HG03135 (cell line): ENCODE measurements around the gene PSMD3.

Experiments used
- ATAC-seq: cut with Tn5 transposase; IDR thresholded peaks from one replicate; pipeline ENCODE4 v1.9.1; 2021; ENCODE audit warnings: mild to moderate bottlenecking, moderate library complexity; ENCODE audit not compliant: unreplicated experiment

The PSMD3 gene

DNA sequence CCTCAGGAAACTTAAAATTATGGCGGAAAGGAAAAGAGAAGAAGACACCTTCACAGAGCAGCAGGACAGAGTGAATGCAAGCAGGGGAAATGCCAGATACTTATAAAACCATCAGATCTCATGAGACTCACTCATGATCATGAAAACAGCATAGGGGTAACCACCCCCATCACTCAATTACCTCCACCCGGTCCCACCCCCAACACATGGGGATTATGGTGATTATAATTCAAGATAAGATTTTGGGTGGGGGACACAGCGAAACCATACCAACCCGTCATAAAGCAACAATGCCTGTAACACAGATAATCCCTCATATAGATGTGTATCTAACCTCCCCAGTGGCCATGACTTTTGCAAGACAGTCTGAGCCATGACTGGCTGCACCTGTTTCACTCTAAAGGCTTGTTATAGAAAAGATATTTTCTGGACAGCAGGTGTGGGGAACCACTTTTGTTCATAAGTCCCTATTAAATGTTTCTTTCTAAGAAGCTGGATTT, 24.8 kb upstream of the PSMD3 start:
- ATAC-seq: no peak

- ATAC-seq: no peak
These were observed 20.0 kb upstream of the PSMD3 start for GRCh38 chr17:39960524-39961041.

- ATAC-seq: no peak
These were observed 17.9 kb upstream of the PSMD3 start, which contains the start of gene GSDMA for GRCh38 chr17:39962642-39963220. GSDMA (plus strand) TSS chr17:39963004; CDS start chr17:39965688, 2,684 bp downstream.

- no peak for ATAC-seq
These were observed 16.8 kb upstream of the PSMD3 start for GRCh38 chr17:39963829-39964228.

- ATAC-seq: no peak
These were observed 15.4 kb upstream of the PSMD3 start for GRCh38 chr17:39965017-39965699.

DNA sequence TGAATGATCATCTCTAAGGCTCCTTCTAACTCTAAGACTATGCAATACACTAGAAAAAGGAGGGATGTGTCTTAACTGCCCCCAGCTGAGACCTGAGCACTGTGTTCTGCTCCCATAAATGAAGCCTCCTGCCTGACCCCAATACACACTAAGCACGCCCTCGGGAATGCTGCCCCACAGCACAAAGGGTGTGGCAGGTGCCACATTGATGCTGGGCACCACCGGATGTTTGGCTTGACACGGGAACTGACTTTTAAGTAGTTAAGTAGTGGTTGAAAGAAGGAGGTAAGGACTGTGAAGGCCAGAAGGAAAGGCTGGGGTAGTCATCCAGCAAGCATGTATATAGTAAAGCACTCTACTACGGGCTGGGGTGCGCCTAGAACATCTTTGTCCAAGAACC, 13.8 kb upstream of the PSMD3 start:
- no peak for ATAC-seq

DNA sequence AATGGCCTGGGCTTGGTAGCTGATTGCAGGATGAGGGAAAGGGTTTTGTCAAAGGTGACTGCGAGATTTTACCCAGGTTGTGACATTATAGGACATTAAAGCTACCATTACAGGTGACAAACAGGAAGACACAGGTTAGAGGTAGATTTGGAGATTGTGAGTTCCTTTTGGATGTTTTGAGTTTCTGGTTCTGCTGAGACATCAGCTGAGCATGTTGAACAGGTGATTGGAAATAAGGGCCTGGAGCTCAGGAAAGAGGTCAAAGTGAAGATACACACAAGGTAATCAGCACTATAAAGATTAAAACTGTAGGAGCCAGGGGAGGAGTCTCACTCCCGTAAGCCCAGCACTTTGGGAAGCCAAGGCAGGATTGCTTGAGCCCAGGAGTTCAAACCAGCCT, 11.8 kb upstream of the PSMD3 start:
- no peak for ATAC-seq

- ATAC-seq: no peak
These were observed 11.2 kb upstream of the PSMD3 start for GRCh38 chr17:39969375-39969774.

GRCh38 chr17:39970157-39970692, 10.4 kb upstream of the PSMD3 start:
- no peak for ATAC-seq

DNA sequence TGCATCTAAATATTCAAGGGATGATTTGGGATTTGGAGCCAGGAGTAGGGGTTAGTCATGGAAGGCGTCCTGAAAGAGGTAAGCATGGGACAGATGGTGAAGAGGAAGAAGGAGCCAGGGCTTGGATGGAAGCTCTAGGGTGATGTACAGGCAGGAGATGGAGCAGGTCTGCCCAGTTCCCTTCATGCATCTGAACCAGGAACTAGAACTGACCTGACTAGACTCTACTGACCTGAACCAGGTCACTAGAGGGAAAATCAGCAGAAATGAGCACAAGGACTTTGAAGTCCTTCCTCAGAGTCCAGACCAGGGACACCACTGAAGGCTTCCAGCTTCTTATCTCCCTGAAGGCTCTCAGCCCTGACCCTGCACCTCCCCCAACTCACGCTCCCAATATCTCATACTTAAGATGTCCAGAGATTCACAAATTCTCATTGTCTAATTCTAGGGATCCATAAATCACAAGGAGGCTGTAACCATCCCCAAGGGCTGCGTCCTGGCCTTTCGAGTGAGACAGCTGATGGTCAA, 9.5 kb upstream of the PSMD3 start:
- ATAC-seq: no peak

GRCh38 chr17:39972271-39972670, 8.3 kb upstream of the PSMD3 start:
- ATAC-seq: no peak

GRCh38 chr17:39973496-39973895, 7.1 kb upstream of the PSMD3 start:
- no peak for ATAC-seq

DNA sequence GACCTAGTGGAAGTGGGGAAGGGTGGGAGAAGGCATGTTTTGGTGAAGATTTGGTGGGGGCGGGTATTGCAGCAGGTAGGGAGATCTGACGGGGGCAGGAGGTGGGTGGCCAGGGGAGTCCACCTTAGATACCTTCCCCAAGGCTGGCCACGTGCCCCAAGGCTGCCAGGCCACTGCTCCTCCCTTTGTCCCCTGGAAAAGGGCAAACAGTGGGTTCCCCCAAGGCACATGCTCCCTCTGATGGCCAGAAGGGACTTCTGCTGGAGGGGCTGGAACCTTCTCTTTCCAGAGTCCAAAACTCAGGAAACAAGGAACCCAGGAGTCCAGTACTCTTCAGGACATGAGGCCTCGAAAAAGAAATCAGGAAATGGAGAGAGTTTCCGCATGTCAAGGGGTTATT, 6.2 kb upstream of the PSMD3 start:
- no peak for ATAC-seq

DNA sequence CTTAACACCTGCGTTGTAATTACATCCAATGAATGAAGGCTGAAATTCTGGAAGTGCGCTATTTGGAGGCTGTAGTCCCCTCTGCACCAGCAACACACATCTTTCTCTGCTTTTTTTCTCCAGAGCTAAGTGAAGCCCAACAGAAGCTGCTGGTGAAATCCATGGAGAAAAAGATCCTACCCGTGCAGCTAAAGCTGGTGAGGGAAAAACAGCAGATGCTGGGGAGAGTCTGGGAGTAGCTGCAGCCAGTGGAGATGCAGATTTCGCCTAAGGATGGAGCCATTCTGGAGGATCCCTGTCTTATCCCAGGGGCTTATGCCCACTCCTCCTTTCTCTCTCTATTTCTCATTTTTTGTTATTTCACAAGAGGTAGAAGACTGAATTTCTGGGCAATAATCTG, 4.8 kb upstream of the PSMD3 start:
- ATAC-seq: no peak

DNA sequence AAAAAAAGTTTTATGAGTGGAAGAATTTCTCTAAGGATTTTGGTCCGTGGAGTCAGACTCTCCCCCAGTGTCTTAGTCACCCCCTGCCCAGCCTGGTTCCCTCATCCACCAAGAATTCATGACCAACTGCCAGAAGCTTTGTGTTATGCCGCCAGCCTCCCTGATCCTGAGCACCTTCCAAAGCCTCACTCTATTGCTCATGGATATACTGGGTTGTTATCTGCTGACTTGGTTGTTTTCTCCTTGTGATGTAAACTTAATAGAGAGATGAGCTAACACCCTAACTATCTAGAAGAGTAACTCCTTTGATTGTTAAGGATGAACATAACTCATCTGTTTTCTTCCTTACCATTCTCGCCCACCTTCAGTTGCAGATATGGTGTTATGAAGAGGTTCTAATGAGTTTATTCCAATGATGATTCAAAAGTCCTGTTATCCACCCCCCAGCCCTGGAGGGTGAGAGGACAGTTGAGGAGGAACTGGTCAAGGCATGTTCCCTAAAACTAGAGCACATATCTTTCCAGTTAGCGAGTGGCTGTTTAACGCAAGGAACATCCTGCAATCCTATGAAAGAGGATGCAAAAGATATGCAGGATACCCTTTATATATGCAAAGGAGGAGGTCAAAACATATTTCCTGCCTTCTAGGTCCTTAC, 1.5 kb upstream of the PSMD3 start:
- ATAC-seq: no peak

DNA sequence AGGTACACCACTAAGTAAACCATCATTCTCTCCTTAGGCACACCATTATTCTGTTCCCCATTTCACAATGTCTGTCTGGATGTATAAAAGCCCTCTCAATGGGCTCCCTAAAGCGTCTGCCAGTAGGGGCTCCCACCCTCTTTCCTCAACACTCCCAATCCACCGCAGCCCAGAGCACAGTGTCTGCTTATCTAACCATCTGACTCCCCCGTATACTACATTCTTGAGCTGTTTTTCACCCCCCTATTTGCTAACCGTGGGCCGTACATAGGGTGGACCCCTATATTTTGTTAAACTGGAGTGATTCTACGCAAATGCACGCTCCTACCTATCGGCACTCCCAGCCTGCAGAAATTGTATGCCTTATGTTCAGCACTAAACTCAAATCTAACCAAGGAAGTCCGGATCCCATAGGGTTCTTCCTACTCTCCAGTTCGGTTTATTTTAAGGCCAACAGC, 685 bp upstream of the PSMD3 start:
- ATAC-seq: no peak

GRCh38 chr17:39981207-39981741, 667 bp downstream of the PSMD3 start:
- no peak for ATAC-seq

DNA sequence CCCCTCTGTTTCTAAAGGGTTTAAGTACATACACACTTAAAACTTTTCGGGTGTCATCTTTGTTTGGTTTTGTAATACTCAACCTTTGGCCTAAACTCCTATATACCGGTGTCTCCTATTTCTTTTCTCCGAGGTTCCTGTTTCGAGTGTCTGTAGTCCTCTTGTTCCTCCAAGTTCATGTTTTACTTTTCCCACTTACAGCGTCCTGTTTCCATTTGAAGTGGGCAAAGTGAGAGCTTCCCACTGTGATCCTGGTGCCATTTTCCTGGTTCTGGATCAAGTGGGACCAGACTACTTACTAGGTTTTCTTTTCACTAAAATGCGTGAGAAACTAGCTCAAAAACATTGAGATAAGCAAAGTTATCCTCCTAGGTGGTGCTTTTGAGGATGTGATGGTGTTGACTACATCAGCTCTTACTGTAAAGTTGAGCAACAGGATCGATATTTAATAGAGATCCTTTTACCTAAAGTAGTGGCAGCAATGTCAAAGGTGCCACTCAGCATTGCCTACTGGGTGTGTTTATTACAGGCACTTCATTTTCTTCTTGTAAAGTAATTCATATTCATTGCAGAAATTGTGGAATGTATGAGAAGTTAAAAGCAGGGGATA, 1.3 kb downstream of the PSMD3 start:
- no peak for ATAC-seq

DNA sequence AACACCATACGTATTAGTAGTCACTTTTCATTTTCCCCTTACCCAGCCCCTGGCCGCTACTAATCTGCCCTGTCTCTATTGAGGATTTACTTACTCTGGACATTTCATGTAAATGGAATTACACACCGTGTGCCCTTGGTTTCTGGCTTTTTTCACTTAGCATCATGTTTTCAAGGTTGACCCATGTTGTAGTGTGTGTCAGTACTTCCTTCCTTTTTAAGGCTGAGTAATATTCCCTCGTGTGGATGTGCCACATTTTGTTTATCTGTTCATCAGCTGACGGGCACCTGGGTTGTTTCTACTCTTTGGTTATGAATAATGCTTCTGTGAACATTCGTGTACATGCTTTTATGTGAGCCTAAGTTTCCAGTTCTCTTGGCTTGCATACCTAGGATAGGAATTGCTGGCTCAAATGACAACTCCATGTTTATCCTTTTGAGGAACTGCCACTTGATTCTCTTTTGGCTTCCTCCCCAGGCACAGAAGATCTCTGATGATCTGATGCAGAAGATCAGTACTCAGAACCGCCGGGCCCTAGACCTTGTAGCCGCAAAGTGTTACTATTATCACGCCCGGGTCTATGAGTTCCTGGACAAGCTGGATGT, 7.7 kb downstream of the PSMD3 start:
- no peak for ATAC-seq

GRCh38 chr17:39994448-39994847, 13.8 kb downstream of the PSMD3 start:
- no peak for ATAC-seq
